Erythroblast (primary cell): ENCODE data around the gene MAPK14.

Experiments used
- GATA1 ChIP-seq: IDR thresholded peaks from 2 replicates; pipeline ENCODE4 v1.6.1; 2011; ENCODE audit warnings: low read depth, mild to moderate bottlenecking, control low read depth, low read length, moderate library complexity
- POLR2A ChIP-seq: IDR thresholded peaks from 2 replicates; pipeline ENCODE4 v1.6.1; 2011; ENCODE audit warnings: mild to moderate bottlenecking, low read length

DNA sequence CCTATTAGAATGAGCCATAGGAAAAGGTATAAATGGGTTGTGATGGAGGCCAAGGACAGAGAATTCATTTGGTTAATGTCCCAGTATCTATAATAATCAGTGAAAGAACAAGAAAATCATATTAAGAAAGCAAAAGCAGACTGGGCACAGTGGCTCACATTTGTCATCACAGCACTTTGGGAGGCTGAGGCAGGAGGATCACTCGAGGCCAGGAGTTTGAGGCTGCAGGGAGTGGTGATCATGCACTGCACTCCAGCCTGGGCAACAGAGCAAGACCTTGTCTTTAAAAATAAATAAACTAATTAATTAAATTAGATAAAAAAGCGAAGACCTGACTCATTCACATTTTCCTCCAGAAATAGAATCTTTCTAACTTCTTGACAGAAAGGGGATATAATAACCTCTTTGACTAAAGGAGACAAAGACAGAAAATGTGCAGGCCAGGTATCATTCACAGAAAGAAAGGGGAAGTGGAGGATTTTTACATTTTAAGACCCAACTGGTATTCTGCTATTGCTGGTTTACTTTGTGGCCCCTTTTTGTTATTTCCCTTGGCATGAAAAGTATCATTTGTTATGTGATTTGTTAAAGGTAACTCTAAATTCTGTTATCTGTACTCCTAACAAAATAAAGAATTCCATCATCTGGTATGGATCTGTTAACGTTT, 70.8 kb downstream of the MAPK14 start:
- no peak for TF ChIP-seq POLR2A
- TF ChIP-seq GATA1: no peak
